NCI-H2227 (cell line): Measurements from ENCODE around the gene CCDC57.
A peak's percentile ranks its signal among the peaks of the same experiment; 100 is the strongest.

ENCODE experiments used
- DNase-seq: peaks from one replicate; lab custom pipeline; 2025; ENCODE audit not compliant: unreplicated experiment; lab: John Stamatoyannopoulos, UW

CCDC57 gene

DNA sequence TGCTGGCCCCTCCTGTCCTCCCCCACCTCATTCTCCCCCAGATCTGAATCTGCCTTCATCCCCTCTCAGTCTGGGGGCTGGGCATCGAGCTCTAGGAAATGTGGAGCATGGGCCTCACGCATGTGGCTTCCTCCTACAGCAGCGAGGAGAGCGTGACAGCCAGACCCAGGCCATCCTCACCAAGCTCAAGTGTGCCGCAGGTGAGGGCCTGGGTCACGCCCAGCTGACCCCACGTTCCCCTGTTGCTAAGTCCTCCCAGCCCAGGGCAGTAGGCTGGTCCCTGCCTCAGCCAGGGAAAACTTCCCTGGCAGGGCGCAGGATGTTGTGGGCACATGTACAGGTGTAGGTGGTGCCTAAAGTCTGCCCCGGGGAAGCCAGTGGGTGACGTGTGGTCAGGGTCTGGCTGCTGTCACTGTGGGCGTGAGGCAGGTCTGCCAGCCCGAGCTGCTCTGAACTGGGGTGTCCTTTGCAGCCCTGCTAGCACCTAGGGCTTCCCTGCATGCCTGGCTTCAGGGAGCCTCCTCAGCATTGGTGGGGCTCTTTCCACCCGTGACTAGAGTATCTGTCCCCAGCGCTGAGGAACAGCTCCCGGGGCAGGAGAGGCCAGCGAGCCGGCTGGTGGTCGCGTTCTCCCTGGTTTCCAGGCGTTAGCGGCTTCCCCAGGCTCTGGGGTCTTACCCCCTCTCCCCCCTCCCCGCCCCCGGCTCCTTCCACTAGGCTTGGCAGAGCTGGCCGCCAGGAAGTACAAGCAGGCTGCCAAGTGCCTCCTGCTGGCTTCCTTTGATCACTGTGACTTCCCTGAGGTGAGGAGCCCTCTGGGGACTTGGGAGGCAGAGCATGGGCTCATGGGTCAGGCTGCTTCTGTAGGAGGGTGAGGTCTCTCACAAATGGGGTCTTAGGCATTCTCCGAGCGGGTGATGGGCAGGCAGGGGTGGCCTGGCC, 157.3 kb downstream of the CCDC57 start:
- no peak for DNase-seq

DNA sequence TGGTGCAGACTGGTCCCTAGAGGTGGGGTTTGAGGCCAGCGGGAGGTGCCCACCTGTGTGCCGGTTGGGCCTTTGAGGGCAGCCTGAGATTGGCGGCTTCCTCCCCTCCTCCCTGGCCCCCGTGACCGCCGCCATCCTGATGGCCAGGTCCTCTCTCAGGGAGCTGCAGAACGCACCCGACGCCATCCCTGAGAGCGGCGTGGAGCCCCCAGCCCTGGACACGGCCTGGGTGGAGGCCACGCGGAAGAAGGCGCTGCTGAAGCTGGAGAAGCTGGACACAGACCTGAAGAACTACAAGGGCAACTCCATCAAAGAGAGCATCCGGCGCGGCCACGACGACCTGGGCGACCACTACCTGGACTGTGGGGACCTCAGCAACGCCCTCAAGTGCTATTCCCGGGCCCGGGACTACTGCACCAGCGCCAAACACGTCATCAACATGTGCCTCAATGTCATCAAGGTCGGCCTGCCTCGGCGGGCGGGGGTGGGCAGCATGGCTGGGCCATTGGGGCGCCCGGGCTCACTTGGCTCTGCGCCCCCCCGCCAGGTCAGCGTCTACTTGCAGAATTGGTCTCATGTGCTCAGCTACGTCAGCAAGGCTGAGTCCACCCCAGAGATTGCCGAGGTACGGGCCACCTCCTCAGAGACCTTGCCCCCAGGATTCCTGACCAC, 158.2 kb downstream of the CCDC57 start:
- DNase-seq, result no peak

GRCh38 chr17:82053556-82054263, 158.9 kb downstream of the CCDC57 start:
- no peak for DNase-seq

GRCh38 chr17:82053130-82053529, 159.5 kb downstream of the CCDC57 start:
- DNase-seq, result no peak

GRCh38 chr17:82052638-82053059, 160.0 kb downstream of the CCDC57 start:
- no peak for DNase-seq

GRCh38 chr17:82051776-82052637, 160.6 kb downstream of the CCDC57 start, which contains the start of the genes GPS1 and RFNG:
GPS1 (plus strand) TSS chr17:82051898; CDS start chr17:82051932, 34 bp downstream.
RFNG (minus strand) TSS chr17:82051811; CDS start chr17:82051766, 45 bp downstream.
- DNase-seq, result peak; percentile 85
